Ramos (cell line): Measurements from ENCODE around the gene MREG.
"Not testable (repeated sequence)": the region's sequence is repeated elsewhere in the genome, so short reads cannot be mapped to it uniquely, and the experiment has no call there.

Experiments
- in situ Hi-C: fragments of 300-500 bp; cut with MboI; formaldehyde crosslinking; loops from one replicate; pipeline ENCODE4 v1.14.3; 2022; ENCODE audit warnings: low sequenced_read_pairs; ENCODE audit not compliant: unreplicated experiment

MREG gene

GRCh38 chr2:215966951-215967350 is 46.4 kb downstream of the MREG start:
- in situ Hi-C loops = no loop called here

DNA sequence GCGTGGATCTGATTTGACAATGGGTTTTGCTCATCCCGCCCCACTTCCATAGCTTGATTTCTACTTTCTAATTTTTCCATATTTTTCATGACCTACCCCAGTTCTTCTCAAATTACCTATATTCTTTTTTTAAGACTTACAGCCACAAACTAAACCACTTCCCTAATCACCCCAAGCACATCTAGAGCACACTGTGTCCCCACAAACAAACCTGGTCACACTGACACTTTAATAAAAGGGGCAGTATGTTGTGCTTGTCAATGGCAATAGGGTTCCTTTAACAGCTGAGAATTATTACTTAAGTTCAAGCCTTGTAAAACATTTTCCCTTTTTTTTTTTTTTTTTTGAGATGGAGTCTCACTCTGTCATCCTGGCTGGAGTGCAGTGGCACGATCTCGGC is 47.1 kb downstream of the MREG start:
- in situ Hi-C loops = no loop called here

GRCh38 chr2:215965532-215966165 is 47.7 kb downstream of the MREG start:
- in situ Hi-C loops = no loop called here

GRCh38 chr2:215961981-215962380 is 51.4 kb downstream of the MREG start:
- in situ Hi-C loops = no loop called here

DNA sequence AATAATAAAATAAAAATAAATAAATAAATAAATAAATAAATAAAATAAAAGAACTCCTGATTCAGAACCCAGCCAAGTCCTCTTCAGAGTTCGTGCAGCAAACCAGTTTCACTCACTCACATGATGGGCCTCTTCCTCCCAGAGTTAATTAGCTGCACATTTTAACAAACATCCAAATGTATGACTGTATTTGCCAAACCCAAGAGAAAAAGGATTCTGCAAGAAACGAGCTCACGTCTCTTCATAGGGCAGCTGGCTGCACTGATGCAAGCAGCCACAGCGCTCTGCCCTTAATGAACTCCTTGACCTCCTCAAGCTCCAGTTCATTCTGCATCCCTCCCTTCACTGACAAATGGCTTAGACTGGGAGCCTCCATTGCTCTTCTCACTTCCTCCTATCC is 55.1 kb downstream of the MREG start:
- in situ Hi-C loops = no loop called here

GRCh38 chr2:215957354-215958122 is 55.8 kb downstream of the MREG start:
- in situ Hi-C loops = not testable (repeated sequence)

DNA sequence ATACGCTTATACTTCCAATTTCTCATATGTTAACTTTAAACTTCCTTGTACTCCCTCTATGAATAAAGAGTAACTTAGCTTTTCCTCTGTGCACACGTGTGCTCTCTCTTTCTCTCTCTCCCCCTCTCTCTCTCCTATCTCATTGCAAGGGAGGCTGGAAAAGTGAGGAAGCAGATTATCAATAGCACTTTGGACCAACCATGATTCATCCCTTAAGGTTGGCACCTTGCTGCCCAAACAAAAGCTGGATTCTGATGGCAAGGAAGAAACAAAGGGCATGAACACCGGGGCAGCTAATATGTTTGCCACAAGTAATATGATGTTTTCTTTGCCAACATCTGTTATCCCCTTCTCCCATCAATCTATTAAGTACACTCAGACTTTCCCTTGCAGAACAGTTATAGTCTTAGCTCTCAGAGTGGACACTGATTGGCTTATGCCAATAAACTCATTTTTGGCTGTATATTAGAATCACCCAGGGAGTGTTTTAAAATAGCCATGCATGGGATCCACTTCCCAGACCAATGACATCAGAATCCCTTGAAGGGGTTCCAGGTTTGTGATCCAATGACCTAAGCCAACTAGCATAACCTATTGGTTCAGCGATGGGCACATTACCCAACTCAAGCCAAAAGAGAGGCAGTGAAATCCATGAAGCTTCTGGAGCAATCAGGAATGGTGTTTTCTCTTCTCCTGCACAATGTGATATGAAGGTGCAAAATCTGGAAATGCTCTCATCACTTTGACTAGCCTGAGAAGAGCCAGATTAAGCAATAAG is 60.3 kb downstream of the MREG start:
- in situ Hi-C loops = no loop called here

DNA sequence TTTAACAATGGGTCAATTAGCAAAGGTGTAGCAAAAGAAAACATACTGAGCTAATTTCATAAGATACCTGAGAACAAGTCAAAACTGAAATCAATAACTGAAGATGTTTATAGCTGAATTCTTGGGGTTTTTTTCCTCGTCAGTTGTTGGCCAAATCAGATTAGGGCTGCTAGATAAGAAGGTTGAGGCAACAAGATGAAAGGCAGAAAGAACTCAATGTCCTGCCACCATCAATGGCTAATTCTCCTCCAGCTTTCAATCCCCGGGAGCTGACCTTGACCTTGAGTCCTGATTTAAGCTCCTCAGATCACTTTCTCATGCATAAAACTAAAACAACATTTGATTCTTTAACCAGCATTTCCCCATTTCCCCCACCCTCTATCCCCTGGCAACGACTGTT is 61.8 kb downstream of the MREG start:
- in situ Hi-C loops = no loop called here

DNA sequence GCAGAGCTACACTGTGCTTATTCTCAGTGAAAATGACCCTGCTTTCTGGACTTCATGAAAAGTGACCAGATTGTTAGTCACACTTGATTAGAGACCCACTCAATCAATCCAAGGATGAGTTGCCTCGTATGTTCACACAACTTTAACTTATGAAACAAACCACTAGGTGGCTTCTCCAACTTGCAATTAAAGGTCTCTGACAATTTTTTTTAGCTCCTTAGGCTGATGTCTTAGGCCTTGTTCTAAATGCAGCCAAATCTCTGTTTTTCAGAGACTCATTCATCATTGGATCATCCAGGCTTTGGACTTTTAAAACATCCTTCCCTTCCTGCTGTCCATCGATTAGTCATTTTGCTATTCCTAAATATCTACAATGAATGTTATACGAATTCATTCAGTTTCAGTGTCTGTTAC is 63.4 kb downstream of the MREG start:
- in situ Hi-C loops = no loop called here

GRCh38 chr2:215948051-215948450 is 65.3 kb downstream of the MREG start:
- in situ Hi-C loops = no loop called here

DNA sequence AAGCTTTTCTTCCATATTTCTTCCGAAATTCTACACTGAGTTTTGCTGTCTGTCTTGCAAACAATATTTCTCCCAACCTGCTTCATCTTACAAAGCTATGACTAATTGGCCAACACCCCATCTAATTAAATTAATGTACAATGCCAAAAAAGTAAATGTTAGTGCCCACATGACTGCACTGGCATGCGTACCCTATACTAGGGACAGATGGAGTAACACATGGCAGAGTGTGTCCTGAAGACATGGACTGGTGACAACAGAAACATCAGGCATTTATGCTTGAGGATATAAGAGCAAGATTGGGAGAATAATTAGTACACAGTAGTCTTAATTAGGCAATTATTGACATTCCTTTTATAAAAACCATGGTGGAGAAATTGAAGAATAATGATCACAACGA is 66.8 kb downstream of the MREG start:
- in situ Hi-C loops = no loop called here

GRCh38 chr2:215942194-215942593 is 71.2 kb downstream of the MREG start:
- in situ Hi-C loops = no loop called here

DNA sequence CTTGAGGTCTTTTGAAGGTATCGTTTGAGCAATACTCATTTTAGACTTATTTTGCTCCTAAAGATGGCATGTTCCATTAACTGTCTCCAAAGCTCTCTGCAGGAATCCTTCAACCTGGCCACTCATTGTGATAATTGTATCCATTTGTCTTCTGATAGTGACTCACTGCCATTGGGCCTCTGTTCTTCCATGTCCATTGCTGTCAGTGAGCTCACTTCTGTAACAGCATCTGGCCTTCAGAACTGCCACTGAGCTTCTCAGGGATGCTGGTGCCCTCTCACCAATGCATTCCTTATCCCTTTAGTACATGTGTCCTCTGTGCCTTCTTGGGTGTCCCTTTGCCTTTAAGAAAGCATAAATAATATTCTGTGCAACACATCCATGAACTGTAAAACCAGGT is 71.6 kb downstream of the MREG start:
- in situ Hi-C loops = no loop called here

- in situ Hi-C loops = no loop called here
Measured at GRCh38 chr2:215940645-215941184, 72.6 kb downstream of the MREG start.

DNA sequence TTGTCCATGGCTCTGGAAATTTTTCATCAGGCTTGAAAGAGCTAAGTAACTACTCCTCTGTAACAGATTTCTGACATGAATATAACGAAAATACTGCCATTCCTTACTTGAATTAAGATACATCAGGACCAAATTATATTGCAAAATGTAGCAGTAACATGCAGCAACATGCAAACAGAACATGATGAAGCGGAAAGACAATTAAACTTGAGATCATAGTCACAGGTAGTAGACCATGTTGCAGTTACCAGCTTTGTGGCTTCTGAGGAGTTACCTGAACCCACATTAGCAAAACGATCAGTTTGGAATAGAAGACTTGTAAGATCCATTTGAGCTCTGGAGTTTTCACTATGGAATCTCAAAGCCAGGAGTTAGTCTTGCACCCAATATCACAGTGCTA is 76.2 kb downstream of the MREG start:
- in situ Hi-C loops = loop anchor here (10.0 kb wide), 1 partner anchor 482 kb away; no protein-coding TSS in a partner anchor

GRCh38 chr2:215933151-215933550 is 80.2 kb downstream of the MREG start:
- in situ Hi-C loops = loop anchor here (10.0 kb wide), 1 partner anchor 478 kb away; no protein-coding TSS in a partner anchor

DNA sequence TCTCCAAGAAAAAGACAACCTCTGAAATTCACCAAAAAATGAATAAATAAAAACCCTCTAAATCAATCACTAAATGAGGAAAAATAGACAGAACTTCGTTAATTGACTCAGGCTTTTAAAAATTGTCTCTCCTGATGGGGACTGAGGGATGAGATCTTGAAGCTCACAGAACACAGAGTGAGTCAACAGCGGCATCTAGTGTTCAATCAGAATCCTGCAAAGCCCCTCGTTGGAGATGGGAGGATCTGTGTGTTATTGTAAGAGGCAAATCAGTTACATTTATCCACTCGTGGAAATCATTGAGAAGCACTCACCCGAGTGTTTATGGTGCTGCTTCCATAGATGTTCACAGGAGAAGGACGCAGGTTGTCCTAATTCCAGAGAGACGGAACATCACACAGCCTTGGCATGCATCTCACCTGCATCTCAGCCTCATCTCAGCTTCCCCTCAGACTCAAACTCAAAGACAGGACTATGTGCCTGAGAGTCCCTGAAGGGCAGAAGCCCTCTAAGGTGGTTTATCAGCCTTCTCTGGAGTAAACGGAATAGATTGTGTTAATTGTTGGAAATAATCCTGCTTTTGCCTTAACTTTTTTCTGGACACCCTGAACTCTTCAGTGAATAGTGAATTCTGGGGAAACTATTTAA is 82.0 kb downstream of the MREG start:
- in situ Hi-C loops = loop anchor here (10.0 kb wide), 1 partner anchor 477 kb away; no protein-coding TSS in a partner anchor

DNA sequence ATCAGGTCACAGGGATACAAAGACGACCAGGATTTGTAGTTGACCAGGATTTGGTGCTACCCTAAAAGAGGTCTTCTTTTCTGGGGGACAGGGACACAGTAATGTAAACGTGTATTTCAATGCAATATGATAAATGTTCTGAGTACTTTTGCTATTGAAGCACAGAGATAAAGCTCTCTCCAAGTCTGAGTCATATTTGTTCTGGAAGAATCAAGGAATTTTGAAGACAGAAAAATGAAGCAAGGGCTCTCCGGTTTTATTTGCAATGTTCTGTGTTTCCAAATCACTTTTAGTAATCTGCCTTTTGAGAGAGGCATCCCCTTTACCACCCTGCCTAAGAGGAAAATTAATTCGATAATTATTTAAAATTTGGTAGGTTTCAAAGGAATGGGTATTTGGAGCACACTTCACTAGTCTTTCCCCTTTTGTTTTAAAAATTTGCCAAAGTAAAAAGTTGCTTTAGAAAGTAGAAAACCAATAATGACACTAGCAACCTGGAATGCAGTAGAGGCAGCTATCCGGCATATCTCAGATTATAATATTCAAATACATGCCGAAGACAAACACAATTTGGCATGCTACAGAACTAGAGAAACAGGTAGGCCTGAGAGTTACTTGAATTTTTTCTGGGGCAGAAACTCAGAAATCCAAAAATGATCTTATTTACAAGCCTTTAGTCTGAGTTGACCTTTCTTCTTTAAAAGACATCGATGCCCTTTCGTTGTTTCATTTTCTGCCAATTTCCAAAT is 82.7 kb downstream of the MREG start:
- in situ Hi-C loops = loop anchor here (10.0 kb wide), 1 partner anchor 476 kb away; no protein-coding TSS in a partner anchor

DNA sequence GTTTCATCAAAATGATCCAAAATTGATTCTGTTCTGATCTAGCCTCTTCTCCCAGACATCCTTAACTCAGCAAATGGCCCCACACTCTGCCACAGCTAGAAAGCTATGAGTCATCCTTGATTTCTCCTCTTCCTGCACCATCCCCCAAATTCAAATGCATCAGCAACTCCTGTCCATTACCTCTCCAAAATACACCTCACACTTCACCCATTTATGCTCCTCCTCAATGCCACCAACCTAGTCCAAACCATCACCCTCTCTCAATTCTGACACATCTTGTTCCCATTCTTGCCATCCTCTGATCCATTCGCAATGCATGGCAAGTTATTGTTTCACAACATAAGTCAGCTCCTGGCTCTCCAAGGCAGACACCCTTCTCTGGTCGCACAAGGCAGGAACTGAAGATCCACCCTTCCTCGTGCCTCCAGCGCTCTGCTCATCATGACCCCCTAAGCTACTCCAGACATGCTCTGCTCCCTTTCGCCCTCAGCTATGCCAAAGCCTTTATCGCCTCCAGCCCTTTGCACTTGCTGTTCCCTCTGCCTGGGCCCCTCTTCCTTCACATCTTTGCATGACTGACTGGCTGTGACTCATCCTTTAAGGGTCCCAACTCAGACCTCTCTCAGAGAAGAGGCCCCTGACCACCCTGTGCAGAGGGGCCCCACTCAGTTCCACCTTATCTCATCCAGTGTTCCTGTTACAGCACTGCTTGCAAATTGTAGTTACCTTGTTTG is 83.6 kb downstream of the MREG start:
- in situ Hi-C loops = loop anchor here (10.0 kb wide), 1 partner anchor 475 kb away; no protein-coding TSS in a partner anchor
